HepG2 (cell line): Measurements from ENCODE around the gene PLK2. TPM values are rescaled to one million over a fixed set of nuclear protein-coding genes. Genes with fewer than 3 reads are reported as not detected.
A peak's percentile ranks its signal among the peaks of the same experiment; 100 is the strongest.

ENCODE experiments used
- ATAC-seq: fragments of 200-7000 bp; cut with Tn5 transposase; 3 replicates; pipeline ENCODE4 v1.9.1; 2020; ENCODE audit warnings: mild to moderate bottlenecking, moderate library complexity
- BruUV-seq: library from RNA; stranded (reverse); fragments of 400-500 nt; replicated peaks from 2 replicates; lab custom pipeline; 2021; lab: Mats Ljungman, UMichigan
- CTCF ChIA-PET: fragments of 300-600 bp; formaldehyde crosslinking; extraction: SDS; loops from one replicate; lab custom pipeline; 2021; ENCODE audit warnings: low total read pairs, inconsistent platforms, low intra/inter-chr PET ratio; lab: Yijun Ruan, JAX
- POLR2A ChIA-PET: fragments of 350-600 bp; sonication (Branson Sonifier 250); formaldehyde crosslinking; loops from one replicate; lab custom pipeline; 2020; ENCODE audit warnings: antibody characterized with exemption, inconsistent platforms; lab: Yijun Ruan, JAX
- DNase-seq: peaks from one replicate; pipeline ENCODE4 v3.0.0-alpha.2; 2015; ENCODE audit warnings: low spot score
- FAIRE-seq: peaks from 3 replicates; lab custom pipeline; 2011; peaks lifted over from hg19 to GRCh38; lab: Jason Lieb, UNC
- H2AFZ ChIP-seq: one replicate; pipeline ENCODE4 v1.6.1; 2011; ENCODE audit warnings: low read length, inconsistent platforms
- H3K27ac ChIP-seq: fragments of 300-600 bp; 3 replicates; pipeline ENCODE4 v1.8.0; 2011; ENCODE audit warnings: mixed run types, mild to moderate bottlenecking, mixed read lengths, low read length, inconsistent platforms; ENCODE audit not compliant: insufficient read depth; ENCODE audit errors: extremely low read length
- H3K27me3 ChIP-seq, 2 experiments: fragments of 200-600 bp in 1 of 2; 2 replicates in 1 of 2; 3 replicates in 1 of 2; pipeline versions ENCODE4 v1.6.0 to v1.8.0; 2011; ENCODE audit warnings: low read length in 2 of 2, mild to moderate bottlenecking in 2 of 2, moderate library complexity in 2 of 2, inconsistent platforms in 1 of 2; ENCODE audit not compliant: insufficient read depth in 2 of 2, control insufficient read depth in 1 of 2
- H3K36me3 ChIP-seq, 2 experiments: fragments of 200-600 bp in 1 of 2; replicated peaks in 1 of 2; 2 replicates in 1 of 2; 3 replicates in 1 of 2; pipeline versions ENCODE4 v1.5.1 to v1.8.0; 2011; ENCODE audit warnings: low read length in 2 of 2, inconsistent platforms in 1 of 2; ENCODE audit not compliant: insufficient read depth in 2 of 2, control insufficient read depth in 1 of 2
- H3K4me1 ChIP-seq: 2 replicates; pipeline ENCODE4 v1.5.1; 2012; ENCODE audit warnings: low read length, inconsistent platforms; ENCODE audit not compliant: insufficient read depth
- H3K4me2 ChIP-seq: 2 replicates; pipeline ENCODE4 v1.6.0; 2011; ENCODE audit warnings: low read depth, low read length, inconsistent platforms
- H3K4me3 ChIP-seq, 3 experiments: fragments of 200-600 bp in 1 of 3; sonication (generic), shearing (Covaris generic) in 1 of 3; replicated peaks in 1 of 3; 2 replicates each; pipeline ENCODE4 v1.5.1; 2011 to 2016; ENCODE audit warnings: low read length in 3 of 3, inconsistent platforms in 2 of 3, low read depth in 2 of 3, mild to moderate bottlenecking in 2 of 3, control low read depth in 1 of 3, mixed read lengths in 1 of 3; ENCODE audit not compliant: insufficient read depth in 1 of 3
- H3K79me2 ChIP-seq: one replicate; pipeline ENCODE4 v1.6.1; 2011; ENCODE audit warnings: low read length, inconsistent platforms; ENCODE audit not compliant: insufficient read depth
- H3K9ac ChIP-seq: 2 replicates; pipeline ENCODE4 v1.6.0; 2011; ENCODE audit warnings: mild to moderate bottlenecking, low read depth, low read length, inconsistent platforms; ENCODE audit not compliant: insufficient read depth
- H3K9me3 ChIP-seq: 2 replicates; pipeline ENCODE4 v1.5.1; 2012; ENCODE audit warnings: mild to moderate bottlenecking, low read length
- H4K20me1 ChIP-seq: 2 replicates; pipeline ENCODE4 v1.6.0; 2011; ENCODE audit warnings: inconsistent platforms, mild to moderate bottlenecking, low read length, moderate library complexity; ENCODE audit not compliant: insufficient read depth
- CREB1 ChIP-seq, 2 experiments: fragments of 450-650 bp in 1 of 2; IDR thresholded peaks; 2 replicates each; pipeline ENCODE4 v1.6.1; 2016 to 2017; ENCODE audit warnings: control low read depth in 1 of 2, mild to moderate bottlenecking in 1 of 2, missing compliant biosample characterization in 1 of 2, missing genetic modification characterization in 1 of 2
- DBP ChIP-seq: sonication (generic); formaldehyde crosslinking; IDR thresholded peaks from 2 replicates; pipeline ENCODE4 v1.4.0; 2020; ENCODE audit warnings: missing genetic modification reagents; ENCODE audit errors: not compliant biosample characterization
- HDAC6 ChIP-seq: fragments of 200-600 bp; sonication (generic); IDR thresholded peaks from 2 replicates; pipeline ENCODE4 v1.7.0; 2017; ENCODE audit warnings: mild to moderate bottlenecking, antibody characterized with exemption, low read length, low read depth
- ISL2 ChIP-seq: sonication (generic); formaldehyde crosslinking; IDR thresholded peaks from 2 replicates; pipeline ENCODE4 v1.5.0; 2020; ENCODE audit warnings: missing genetic modification reagents
- ZNF687 ChIP-seq: sonication (generic); formaldehyde crosslinking; IDR thresholded peaks from 2 replicates; pipeline ENCODE4 v1.5.1; 2020; ENCODE audit warnings: mild to moderate bottlenecking, missing genetic modification reagents, moderate library complexity
- ZNF780A ChIP-seq: sonication (generic); formaldehyde crosslinking; IDR thresholded peaks from 2 replicates; pipeline ENCODE4 v1.8.0; 2022; ENCODE audit warnings: mild to moderate bottlenecking, missing genetic modification reagents, moderate library complexity
- WGBS: methylation state at CpG from one replicate; pipeline ENCODE4 v1.1.6; 2017; ENCODE audit warnings: low lambda C conversion rate; 5-methylcytosine and 5-hydroxymethylcytosine counted together
- in situ Hi-C: cut with HindIII; loops from 2 replicates; pipeline ENCODE4 v1.10.0; 2017; ENCODE audit warnings: low pct_unique_long_range_greater_than_20kb; ENCODE audit not compliant: extremely low pct_ligation_motif_present
- intact Hi-C: fragments of 100-400 bp; cut with micrococcal nuclease; formaldehyde crosslinking; loops from one replicate; pipeline ENCODE4 v1.10.0; 2022; ENCODE audit not compliant: unreplicated experiment
- polyA plus RNA-seq, 8 experiments: library from polyadenylated mRNA; depleted of rRNA in 3 of 8; stranded (reverse) in 7 of 8; unstranded in 1 of 8; fragments of >200 nt; fragmentation: Illumina TruSeq in 4 of 8; extraction: Trizol in 4 of 8; gene quantifications; 2 replicates each; pipeline versions ENCODE4 v1.2.1 to v1.2.3, GENCODE V29; 2011 to 2016; ENCODE audit warnings: low read depth in 4 of 8, missing spikeins in 1 of 8, mixed read lengths in 1 of 8; ENCODE audit not compliant: insufficient read depth in 1 of 8
- total RNA-seq, 5 experiments: library from RNA; depleted of rRNA; stranded (reverse); fragments of >200 nt; fragmentation: Illumina TruSeq; extraction: Trizol; gene quantifications; 2 replicates each; pipeline ENCODE4 v1.2.3, GENCODE V29; 2016; ENCODE audit warnings: low read depth in 1 of 5
- TF ChIP-seq, protein P1 (sequence below): sonication (generic); formaldehyde crosslinking; IDR thresholded peaks from 2 replicates; pipeline ENCODE4 v1.5.1; 2020; ENCODE audit warnings: missing genetic modification reagents, mild to moderate bottlenecking, borderline replicate concordance

Gene PLK2
- total and polyA plus RNA-seq, 2 of the 13 experiments (the other 11 are each of a cell fraction or from before 2014, with no cell fraction given): 9.6 to 29.6 TPM

GRCh38 chr5:58484505-58484904, 24.6 kb upstream of the PLK2 start (continued):
- no peak for TF ChIP-seq ISL2 (CRISPR knock-in tag)
- TF ChIP-seq ZNF687 (CRISPR knock-in tag): no peak
- TF ChIP-seq ZNF780A (CRISPR knock-in tag): no peak
- TF ChIP-seq DBP (CRISPR knock-in tag): no peak

DNA sequence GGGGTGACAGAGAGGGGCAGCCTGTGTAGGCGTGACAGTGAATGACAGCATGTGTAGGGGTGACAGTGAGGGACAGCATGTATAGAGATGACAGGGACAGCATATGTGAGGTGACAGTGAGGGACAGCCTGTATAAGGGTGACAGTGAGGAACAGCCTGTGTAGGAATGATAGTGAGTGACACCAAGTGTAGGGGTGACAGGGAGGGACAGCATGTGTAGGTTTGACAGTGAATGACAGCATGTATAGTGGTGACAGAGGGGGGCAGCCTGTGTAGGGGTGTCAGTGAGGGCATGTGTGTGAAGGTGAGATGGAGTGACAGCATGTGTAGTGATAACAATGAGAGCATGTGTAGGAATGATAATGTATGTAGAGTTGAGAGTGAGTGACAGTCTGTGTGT, 22.6 kb upstream of the PLK2 start:
- Histone ChIP-seq H3K4me3 (no peak overlapping the region), H3K9ac (no peak overlapping the region), H3K79me2 (no peaks in the 10 kb centered on the region), H3K27ac (no peak overlapping the region), H3K4me2 (no peak overlapping the region), H2AFZ (no peak overlapping the region), H4K20me1 (no peaks in the 10 kb centered on the region), H3K27me3 (peaks cover 0 to 3% of the 10 kb centered on the region in 2 experiments; a peak in 1 of 5 replicates), H3K4me1 (no peaks in the 10 kb centered on the region), H3K36me3 (no peaks in the 10 kb centered on the region), H3K9me3 (no peaks in the 10 kb centered on the region)
- DNase-seq: no peak
- no TSS peak for BruUV-seq
- ChIA-PET CTCF (no interaction called here), POLR2A (no interaction called here)
- no peak for FAIRE-seq
- intact Hi-C loops: no loop called here
- in situ Hi-C loops: no loop called here
- TF ChIP-seq HDAC6 (no peak), CREB1 (IDR thresholded peaks at IDR 0.05) (peak; percentile 19; the same call in 1 of the 2 replicates), CREB1 (CRISPR knock-in tag; IDR thresholded peaks at IDR 0.05) (no peak)
- TF ChIP-seq, protein P1, sequence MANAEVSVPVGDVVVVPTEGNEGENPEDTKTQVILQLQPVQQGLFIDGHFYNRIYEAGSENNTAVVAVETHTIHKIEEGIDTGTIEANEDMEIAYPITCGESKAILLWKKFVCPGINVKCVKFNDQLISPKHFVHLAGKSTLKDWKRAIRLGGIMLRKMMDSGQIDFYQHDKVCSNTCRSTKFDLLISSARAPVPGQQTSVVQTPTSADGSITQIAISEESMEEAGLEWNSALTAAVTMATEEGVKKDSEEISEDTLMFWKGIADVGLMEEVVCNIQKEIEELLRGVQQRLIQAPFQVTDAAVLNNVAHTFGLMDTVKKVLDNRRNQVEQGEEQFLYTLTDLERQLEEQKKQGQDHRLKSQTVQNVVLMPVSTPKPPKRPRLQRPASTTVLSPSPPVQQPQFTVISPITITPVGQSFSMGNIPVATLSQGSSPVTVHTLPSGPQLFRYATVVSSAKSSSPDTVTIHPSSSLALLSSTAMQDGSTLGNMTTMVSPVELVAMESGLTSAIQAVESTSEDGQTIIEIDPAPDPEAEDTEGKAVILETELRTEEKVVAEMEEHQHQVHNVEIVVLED: no peak
- 5% methylated on average over 1 of the region's 1 CpG for WGBS
- ATAC-seq: no peak
